Posterior vena cava (tissue), 2 donors: ENCODE measurements around the gene SAMD14. TPM values are rescaled to one million over a fixed set of nuclear protein-coding genes. Genes with fewer than 3 reads are reported as not detected.

ENCODE experiments used
- DNase-seq: peaks from one replicate; pipeline ENCODE4 v3.0.0-alpha.2; 2020; ENCODE audit warnings: low spot score
- intact Hi-C, 2 donors: fragments of 100-400 bp; cut with DNase I; formaldehyde crosslinking; loops; one replicate each; pipeline versions ENCODE4 v1.14.1 to v1.14.2; 2022 to 2023
- total RNA-seq, 2 donors: library from RNA; stranded (reverse); fragmentation: NEBNext Ultra II Directional; extraction: Animal tissue kit (Norgen Biotek cat#: 25700); gene quantifications; one replicate each; pipeline ENCODE4 v1.2.1, GENCODE V29; 2021
- donor health status: DM: yes; HTN: yes; CAD: no.
- donor health status: DM: yes; HTN: yes; CAD: no.

The SAMD14 gene
- total RNA-seq, 2 donors from 2014 or later, result 6.6 to 6.7 TPM

GRCh38 chr17:50108556-50108955 lies 21.4 kb downstream of the SAMD14 start:
- no peak for DNase-seq
- intact Hi-C loops, result no loop called here

GRCh38 chr17:50107790-50108414 lies 22.1 kb downstream of the SAMD14 start:
- intact Hi-C loops, result no loop called here
- no peak for DNase-seq

- intact Hi-C loops, result no loop called here
- DNase-seq, result no peak
Observed at GRCh38 chr17:50106393-50107131, 23.4 kb downstream of the SAMD14 start.

GRCh38 chr17:50105811-50106210 lies 24.1 kb downstream of the SAMD14 start:
- DNase-seq, result no peak
- intact Hi-C loops, result no loop called here

- intact Hi-C loops, result no loop called here
- DNase-seq, result no peak
Observed at GRCh38 chr17:50103941-50104340, 26.0 kb downstream of the SAMD14 start.

GRCh38 chr17:50103252-50103651 lies 26.7 kb downstream of the SAMD14 start:
- no peak for DNase-seq
- intact Hi-C loops, result no loop called here

- no peak for DNase-seq
- intact Hi-C loops, result no loop called here
Observed at GRCh38 chr17:50102164-50102991, 27.6 kb downstream of the SAMD14 start.

GRCh38 chr17:50101346-50102163 lies 28.4 kb downstream of the SAMD14 start:
- DNase-seq, result no peak
- intact Hi-C loops, result loop anchor here in 1 of 2 donors (2.0 kb wide), 1 partner anchor 29 kb away; the partner anchor contains the start of gene SAMD14

GRCh38 chr17:50100921-50101345 lies 29.0 kb downstream of the SAMD14 start:
- intact Hi-C loops, result loop anchor here in 1 of 2 donors (2.0 kb wide), 1 partner anchor 30 kb away; the partner anchor contains the start of gene SAMD14
- DNase-seq, result no peak

- intact Hi-C loops, result loop anchor here in 1 of 2 donors (2.0 kb wide), 1 partner anchor 30 kb away; the partner anchor contains the start of gene SAMD14
- no peak for DNase-seq
Observed at GRCh38 chr17:50100480-50100883, 29.5 kb downstream of the SAMD14 start.

- intact Hi-C loops, result loop anchor here in 1 of 2 donors (10.0 kb wide), 1 partner anchor 196 kb away; no protein-coding TSS in a partner anchor
- DNase-seq, result no peak
Observed at GRCh38 chr17:50099003-50099402, 31.0 kb downstream of the SAMD14 start.

GRCh38 chr17:50098583-50098982 lies 31.4 kb downstream of the SAMD14 start:
- no peak for DNase-seq
- intact Hi-C loops, result loop anchor here in 1 of 2 donors (10.0 kb wide), 1 partner anchor 196 kb away; no protein-coding TSS in a partner anchor

- intact Hi-C loops, result loop anchor here in 1 of 2 donors (10.0 kb wide), 1 partner anchor 197 kb away; no protein-coding TSS in a partner anchor
- DNase-seq, result no peak
Observed at GRCh38 chr17:50097926-50098325, 32.0 kb downstream of the SAMD14 start.

GRCh38 chr17:50097455-50097854 lies 32.5 kb downstream of the SAMD14 start:
- DNase-seq, result no peak
- intact Hi-C loops, result loop anchor here in 1 of 2 donors (10.0 kb wide), 1 partner anchor 197 kb away; no protein-coding TSS in a partner anchor

- intact Hi-C loops, result loop anchor here in 1 of 2 donors (10.0 kb wide), 1 partner anchor 198 kb away; no protein-coding TSS in a partner anchor
- no peak for DNase-seq
Observed at GRCh38 chr17:50096758-50097157, 33.2 kb downstream of the SAMD14 start.

- DNase-seq, result no peak
- intact Hi-C loops, result loop anchor here in 1 of 2 donors (10.0 kb wide), 1 partner anchor 199 kb away; no protein-coding TSS in a partner anchor
Observed at GRCh38 chr17:50096092-50096491, 33.9 kb downstream of the SAMD14 start.

GRCh38 chr17:50095626-50096037 lies 34.3 kb downstream of the SAMD14 start:
- intact Hi-C loops, result loop anchor here (2.0 to 10.0 kb wide), 2 partner anchors 69 to 199 kb away; no protein-coding TSS in a partner anchor
- DNase-seq, result no peak
